ENCODE results near the gene PCCA. TPM values are rescaled to one million over a fixed set of nuclear protein-coding genes. Genes with fewer than 3 reads are reported as not detected.

The PCCA gene, protein sequence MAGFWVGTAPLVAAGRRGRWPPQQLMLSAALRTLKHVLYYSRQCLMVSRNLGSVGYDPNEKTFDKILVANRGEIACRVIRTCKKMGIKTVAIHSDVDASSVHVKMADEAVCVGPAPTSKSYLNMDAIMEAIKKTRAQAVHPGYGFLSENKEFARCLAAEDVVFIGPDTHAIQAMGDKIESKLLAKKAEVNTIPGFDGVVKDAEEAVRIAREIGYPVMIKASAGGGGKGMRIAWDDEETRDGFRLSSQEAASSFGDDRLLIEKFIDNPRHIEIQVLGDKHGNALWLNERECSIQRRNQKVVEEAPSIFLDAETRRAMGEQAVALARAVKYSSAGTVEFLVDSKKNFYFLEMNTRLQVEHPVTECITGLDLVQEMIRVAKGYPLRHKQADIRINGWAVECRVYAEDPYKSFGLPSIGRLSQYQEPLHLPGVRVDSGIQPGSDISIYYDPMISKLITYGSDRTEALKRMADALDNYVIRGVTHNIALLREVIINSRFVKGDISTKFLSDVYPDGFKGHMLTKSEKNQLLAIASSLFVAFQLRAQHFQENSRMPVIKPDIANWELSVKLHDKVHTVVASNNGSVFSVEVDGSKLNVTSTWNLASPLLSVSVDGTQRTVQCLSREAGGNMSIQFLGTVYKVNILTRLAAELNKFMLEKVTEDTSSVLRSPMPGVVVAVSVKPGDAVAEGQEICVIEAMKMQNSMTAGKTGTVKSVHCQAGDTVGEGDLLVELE
- total RNA-seq, result 38.4 and 45.2 TPM in 2 replicates

DNA sequence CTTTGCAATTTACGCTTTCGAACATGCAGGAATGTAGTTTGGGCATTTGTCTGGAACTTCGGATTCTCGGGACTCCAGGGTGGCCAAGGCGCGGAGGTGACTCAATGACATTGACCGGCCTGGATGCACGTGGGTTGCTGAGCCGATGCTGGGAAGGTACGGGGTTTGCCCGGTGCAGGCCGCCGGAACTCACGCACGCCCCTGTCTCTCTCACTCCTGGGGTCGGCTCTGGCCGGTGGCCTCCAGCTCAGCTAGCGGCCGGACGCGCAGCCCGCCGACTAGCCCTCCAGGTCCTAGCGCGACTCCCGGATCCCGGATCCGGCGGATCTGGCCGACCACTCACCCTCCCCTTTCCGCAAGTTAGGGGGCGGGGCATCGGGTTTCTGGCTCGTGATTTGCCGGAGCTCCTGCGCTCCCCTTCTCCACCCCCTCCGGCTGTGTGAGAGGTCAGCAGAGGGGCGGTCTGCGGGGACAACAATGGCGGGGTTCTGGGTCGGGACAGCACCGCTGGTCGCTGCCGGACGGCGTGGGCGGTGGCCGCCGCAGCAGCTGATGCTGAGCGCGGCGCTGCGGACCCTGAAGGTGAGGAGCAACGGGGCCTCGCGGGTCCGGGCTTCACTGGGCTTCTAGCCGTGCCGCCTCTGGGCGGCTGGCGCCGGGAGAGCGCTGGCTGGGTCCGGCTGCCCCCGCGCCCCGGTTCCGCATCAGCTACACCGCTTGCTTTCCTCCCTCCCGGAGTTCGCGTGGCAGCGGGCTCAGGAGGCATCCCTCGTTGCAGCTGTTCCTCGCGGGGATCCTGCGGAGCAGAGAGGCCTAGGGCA, at the start of gene PCCA:
Gene PCCA (plus strand): TSS at position 450 of the 821 bp plus-strand sequence. CDS start 28 bp downstream, at position 478.

Other genes with a start within 250 kb of the PCCA start
- gene ZIC5, start 117.3 kb upstream of the PCCA start, total RNA-seq, result not detected in 2 replicates
- not detected in 2 replicates for gene ZIC2, start 107.3 kb upstream of the PCCA start, total RNA-seq

Data from aortic smooth muscle cell (primary cell).